Ectodermal cell (in vitro differentiated cells): Measurements from ENCODE around the gene SLC38A1.

Source experiments
- H3K27ac ChIP-seq: 2 replicates; pipeline ENCODE4 v1.7.0; 2013; ENCODE audit warnings: mild to moderate bottlenecking, low read depth, low read length; ENCODE audit not compliant: insufficient read depth, poor library complexity, severe bottlenecking
- H3K27me3 ChIP-seq: 2 replicates; pipeline ENCODE4 v1.7.0; 2013; ENCODE audit warnings: mild to moderate bottlenecking, low read length; ENCODE audit not compliant: insufficient read depth, control insufficient read depth, poor library complexity, severe bottlenecking
- H3K36me3 ChIP-seq: one replicate; pipeline ENCODE4 v1.7.0; 2013; ENCODE audit warnings: low read length; ENCODE audit not compliant: control insufficient read depth, insufficient read depth
- H3K4me1 ChIP-seq: one replicate; pipeline ENCODE4 v1.7.0; 2013; ENCODE audit warnings: low read length; ENCODE audit not compliant: control insufficient read depth, insufficient read depth
- H3K4me3 ChIP-seq: 2 replicates; pipeline ENCODE4 v1.7.0; 2013; ENCODE audit warnings: low read depth, low read length, control low read depth; ENCODE audit not compliant: insufficient read depth
- H3K9me3 ChIP-seq: 2 replicates; pipeline ENCODE4 v1.7.0; 2013; ENCODE audit warnings: mild to moderate bottlenecking, low read length, moderate library complexity; ENCODE audit not compliant: control insufficient read depth
- WGBS, 2 experiments: methylation state at CpG; one replicate each; pipeline ENCODE4 v1.1.7; 2013; ENCODE audit warnings: missing lambda C conversion rate in 2 of 2; 5-methylcytosine and 5-hydroxymethylcytosine counted together

SLC38A1 gene

GRCh38 chr12:46158501-46158900, 110.3 kb downstream of the SLC38A1 start:
- Histone ChIP-seq H3K9me3 (no peaks in the 10 kb centered on the region), H3K4me1 (no peaks in the 10 kb centered on the region), H3K36me3 (no peaks in the 10 kb centered on the region), H3K27ac (no peak overlapping the region), H3K4me3 (no peak overlapping the region), H3K27me3 (no peaks in the 10 kb centered on the region)
- 82 to 83% methylated on average over 1 of the region's 1 CpG for WGBS, 2 experiments

- Histone ChIP-seq H3K9me3 (no peaks in the 10 kb centered on the region), H3K27ac (no peak overlapping the region), H3K27me3 (no peaks in the 10 kb centered on the region), H3K36me3 (no peaks in the 10 kb centered on the region), H3K4me1 (no peaks in the 10 kb centered on the region), H3K4me3 (no peak overlapping the region)
- 99 to 100% methylated on average over 2 of the region's 2 CpGs for WGBS, 2 experiments
Measured at GRCh38 chr12:46154221-46154985, 114.4 kb downstream of the SLC38A1 start.

DNA sequence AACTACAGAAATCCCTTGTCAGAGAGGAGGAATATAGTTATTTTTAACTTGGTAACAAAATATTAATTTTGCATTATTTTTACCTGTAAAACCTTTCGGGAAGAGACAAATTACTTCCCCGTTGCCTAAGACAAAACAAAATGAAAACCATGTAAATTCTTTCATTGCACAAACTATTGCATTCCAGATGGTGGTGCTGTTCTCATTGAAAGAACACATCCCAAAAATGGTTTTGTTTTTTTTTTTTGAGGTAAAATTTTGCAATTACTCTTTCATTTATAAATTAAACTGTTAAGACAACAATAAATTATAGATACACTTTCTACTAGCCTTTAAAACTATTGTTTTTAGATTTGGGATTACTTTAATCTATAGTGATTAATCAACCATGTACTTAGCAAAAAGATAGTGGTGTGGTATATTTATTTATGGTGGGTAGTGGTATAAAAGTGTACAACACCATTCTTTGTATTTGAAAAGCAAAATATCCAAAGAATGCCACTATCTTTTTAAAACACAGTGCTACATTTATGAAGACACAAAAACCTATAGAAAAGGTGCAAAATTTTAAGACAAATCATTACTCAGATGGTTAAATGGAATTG, 115.5 kb downstream of the SLC38A1 start:
- 79 to 81% methylated on average over 2 of the region's 2 CpGs for WGBS, 2 experiments
- H3K4me1 ChIP-seq: no peaks in the 10 kb centered on the region
- H3K36me3 ChIP-seq: no peaks in the 10 kb centered on the region
- no peaks in the 10 kb centered on the region for H3K9me3 ChIP-seq
- H3K27ac ChIP-seq: no peak overlapping the region
- H3K27me3 ChIP-seq: no peaks in the 10 kb centered on the region
- no peak overlapping the region for H3K4me3 ChIP-seq

DNA sequence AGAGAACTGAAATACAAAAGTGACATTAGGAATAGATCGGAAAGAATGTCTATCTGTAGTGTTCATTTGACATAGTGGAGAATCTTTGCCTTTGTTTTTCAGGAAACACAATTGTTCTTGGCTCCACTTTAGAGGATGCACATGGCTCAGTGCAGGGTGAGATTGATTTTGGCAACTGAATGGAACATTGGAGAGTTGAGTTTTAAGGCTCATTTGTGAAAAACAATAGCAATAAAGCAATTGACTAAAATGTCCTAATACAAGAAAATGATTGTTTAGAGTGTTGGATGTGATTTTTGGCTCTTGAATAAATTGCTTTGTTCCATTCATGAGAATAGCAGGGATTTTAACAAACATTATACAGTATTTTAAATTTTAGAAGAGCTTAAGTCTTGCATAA, 116.4 kb downstream of the SLC38A1 start:
- Histone ChIP-seq H3K4me1 (no peaks in the 10 kb centered on the region), H3K4me3 (no peak overlapping the region), H3K27me3 (no peaks in the 10 kb centered on the region), H3K27ac (no peak overlapping the region), H3K36me3 (no peaks in the 10 kb centered on the region), H3K9me3 (no peaks in the 10 kb centered on the region)
- WGBS, 2 experiments: 90 to 97% methylated on average over 1 of the region's 1 CpG

- no peak overlapping the region for H3K4me3 ChIP-seq
- no peaks in the 10 kb centered on the region for H3K36me3 ChIP-seq
- 56 to 58% methylated on average over 2 to 3 of the region's 3 CpGs for WGBS, 2 experiments
- no peaks in the 10 kb centered on the region for H3K9me3 ChIP-seq
- no peak overlapping the region for H3K27ac ChIP-seq
- H3K4me1 ChIP-seq: no peaks in the 10 kb centered on the region
- H3K27me3 ChIP-seq: no peaks in the 10 kb centered on the region
Measured at GRCh38 chr12:46150735-46151134, 118.1 kb downstream of the SLC38A1 start.

DNA sequence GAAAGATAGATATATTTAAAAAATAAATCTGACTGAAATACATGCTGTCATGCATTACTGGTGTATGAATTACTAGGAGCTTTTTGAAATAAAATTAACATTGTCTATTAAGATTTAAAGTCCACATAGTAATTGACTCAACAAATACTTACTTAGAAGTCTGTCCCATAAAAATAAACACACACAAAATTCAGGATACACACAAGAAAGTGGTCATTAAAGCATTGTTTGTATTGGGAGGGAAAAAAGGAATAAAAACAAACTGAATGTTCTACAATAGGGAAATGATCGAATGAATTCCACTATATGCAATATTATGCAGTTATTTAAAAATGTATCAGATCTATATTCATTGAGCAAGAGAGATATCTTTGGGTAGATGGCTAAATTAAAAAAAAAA, 118.9 kb downstream of the SLC38A1 start:
- no peaks in the 10 kb centered on the region for H3K27me3 ChIP-seq
- H3K36me3 ChIP-seq: no peaks in the 10 kb centered on the region
- H3K27ac ChIP-seq: no peak overlapping the region
- no peaks in the 10 kb centered on the region for H3K9me3 ChIP-seq
- H3K4me3 ChIP-seq: no peak overlapping the region
- H3K4me1 ChIP-seq: no peaks in the 10 kb centered on the region
- 100% methylated on average over 1 of the region's 1 CpG; no CpG with 5 or more reads in 1 of the 2 experiments for WGBS, 2 experiments

DNA sequence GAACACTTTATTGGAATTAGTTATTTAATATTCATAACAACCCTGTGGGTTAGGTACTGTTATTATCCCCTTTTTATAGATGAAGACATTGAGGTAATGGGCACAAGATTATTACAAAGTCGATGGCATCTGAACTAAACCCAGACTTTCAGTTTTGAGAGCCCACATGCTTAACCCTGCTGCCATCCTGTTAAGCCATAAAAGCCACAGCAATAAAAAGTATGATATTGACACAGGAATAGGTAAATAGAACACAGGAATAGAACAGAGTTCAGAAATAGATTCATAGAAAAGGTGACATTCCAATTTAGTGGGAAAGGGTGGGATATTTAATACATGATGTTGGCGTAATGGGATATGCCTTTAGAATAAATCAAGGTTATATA, 119.8 kb downstream of the SLC38A1 start:
- H3K36me3 ChIP-seq: no peaks in the 10 kb centered on the region
- H3K9me3 ChIP-seq: no peaks in the 10 kb centered on the region
- 90 to 94% methylated on average over 1 to 2 of the region's 2 CpGs for WGBS, 2 experiments
- no peak overlapping the region for H3K4me3 ChIP-seq
- H3K27ac ChIP-seq: no peak overlapping the region
- no peaks in the 10 kb centered on the region for H3K4me1 ChIP-seq
- H3K27me3 ChIP-seq: no peaks in the 10 kb centered on the region

- no peaks in the 10 kb centered on the region for H3K9me3 ChIP-seq
- H3K4me3 ChIP-seq: no peak overlapping the region
- H3K27ac ChIP-seq: no peak overlapping the region
- H3K36me3 ChIP-seq: no peaks in the 10 kb centered on the region
- WGBS, 2 experiments: 90 to 95% methylated on average over 4 to 5 of the region's 5 CpGs
- no peaks in the 10 kb centered on the region for H3K4me1 ChIP-seq
- no peaks in the 10 kb centered on the region for H3K27me3 ChIP-seq
Measured at GRCh38 chr12:46148327-46149078, 120.3 kb downstream of the SLC38A1 start.

- no peaks in the 10 kb centered on the region for H3K27me3 ChIP-seq
- no peaks in the 10 kb centered on the region for H3K9me3 ChIP-seq
- no peak overlapping the region for H3K27ac ChIP-seq
- H3K4me3 ChIP-seq: no peak overlapping the region
- WGBS, 2 experiments: 88 to 92% methylated on average over 3 of the region's 3 CpGs
- H3K36me3 ChIP-seq: no peaks in the 10 kb centered on the region
- H3K4me1 ChIP-seq: no peaks in the 10 kb centered on the region
Measured at GRCh38 chr12:46147144-46147543, 121.7 kb downstream of the SLC38A1 start.

- 87 to 88% methylated on average over 5 of the region's 5 CpGs for WGBS, 2 experiments
- no peaks in the 10 kb centered on the region for H3K36me3 ChIP-seq
- no peak overlapping the region for H3K4me3 ChIP-seq
Measured at GRCh38 chr12:46145881-46146280, 123.0 kb downstream of the SLC38A1 start.

More at GRCh38 chr12:46145881-46146280, 123.0 kb downstream of the SLC38A1 start:
- no peaks in the 10 kb centered on the region for H3K4me1 ChIP-seq
- H3K27ac ChIP-seq: no peak overlapping the region
- H3K27me3 ChIP-seq: no peaks in the 10 kb centered on the region
- H3K9me3 ChIP-seq: no peaks in the 10 kb centered on the region
